ENCODE data around the gene PCNX4.

PCNX4 gene

DNA sequence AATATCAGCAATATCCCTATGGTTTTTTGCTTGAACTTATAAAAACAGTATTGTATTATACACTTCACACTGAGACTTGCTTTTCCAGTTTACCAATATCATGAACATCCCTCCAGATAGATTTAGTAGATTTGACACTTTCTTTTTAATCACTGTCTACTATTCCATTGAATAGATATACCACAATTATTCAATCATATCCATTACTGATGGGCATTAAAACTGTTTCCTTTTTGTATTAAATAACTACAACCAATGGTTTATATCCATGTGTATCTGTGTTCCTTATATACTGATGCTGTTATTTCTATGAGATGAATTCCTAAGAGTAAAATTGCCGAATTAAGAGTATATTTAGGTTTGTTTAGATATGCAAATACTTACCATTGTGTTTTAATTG lies 86.4 kb downstream of the PCNX4 start:
- DNase-seq: no peak

DNA sequence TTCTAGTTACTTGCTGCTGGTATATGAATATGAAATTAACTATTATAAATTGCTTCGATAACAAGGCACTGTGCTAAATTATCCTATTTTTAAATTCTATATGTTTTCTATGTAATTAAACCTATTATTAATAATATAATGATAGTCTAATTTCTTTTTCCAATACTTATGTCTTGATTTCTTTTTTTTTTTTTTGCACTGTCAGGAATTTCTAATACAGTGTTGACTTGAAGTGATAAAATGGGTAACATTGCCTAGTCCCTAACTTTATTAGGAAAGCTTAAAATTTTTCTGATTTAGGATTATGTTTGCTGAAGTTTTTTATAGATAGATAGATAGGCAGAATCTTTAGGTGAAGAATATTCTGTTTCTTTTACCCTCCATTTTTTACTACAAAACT lies 87.1 kb downstream of the PCNX4 start:
- DNase-seq: no peak

DNA sequence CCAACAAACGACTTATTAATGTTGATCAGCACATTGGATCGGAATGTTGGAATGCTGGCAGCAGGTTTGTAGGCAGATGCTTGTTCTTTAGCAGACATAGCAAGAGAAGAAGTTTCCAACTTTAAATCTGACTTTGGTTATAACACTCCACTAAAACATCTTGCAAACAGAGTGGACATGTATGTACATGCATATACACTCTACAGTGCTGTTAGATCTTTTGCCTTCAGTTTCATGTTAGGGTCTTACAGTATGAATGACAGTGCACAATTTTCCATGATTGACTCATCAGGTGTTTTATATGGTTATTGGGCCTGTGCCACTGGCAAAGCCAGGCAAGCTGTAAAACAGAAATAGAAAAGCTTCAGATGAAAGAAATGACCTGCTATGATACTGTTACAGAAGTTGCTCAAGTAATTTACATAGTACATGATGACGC lies 87.7 kb downstream of the PCNX4 start:
- DNase-seq: peak; percentile 58

GRCh38 chr14:60183138-60183537 lies 91.4 kb downstream of the PCNX4 start:
- no peak for DNase-seq

GRCh38 chr14:60183741-60184140 lies 92.0 kb downstream of the PCNX4 start:
- peak; percentile 10 for DNase-seq

GRCh38 chr14:60184146-60184904 lies 92.6 kb downstream of the PCNX4 start:
- peak; percentile 66 for DNase-seq

- DNase-seq: no peak
Measured at GRCh38 chr14:60184905-60185555, 93.3 kb downstream of the PCNX4 start.

DNA sequence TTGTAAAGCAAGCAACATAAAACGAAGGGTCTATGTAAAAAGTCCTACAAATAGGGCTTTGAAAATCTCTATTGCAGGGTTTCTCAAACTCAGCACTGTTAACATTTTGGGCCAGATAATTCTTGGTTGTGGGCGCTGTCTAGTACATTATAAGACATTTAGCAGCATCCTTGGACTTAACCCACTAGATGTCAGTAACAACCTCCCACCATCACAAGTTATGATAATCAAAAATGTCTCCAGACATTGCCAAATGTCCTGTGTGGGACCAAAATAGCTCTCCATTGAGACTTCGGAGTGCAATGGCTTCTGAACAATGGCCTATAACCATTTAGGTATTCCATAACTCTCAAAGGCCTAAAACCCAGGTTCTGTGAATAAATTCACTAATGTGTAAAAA lies 96.4 kb downstream of the PCNX4 start:
- DNase-seq: no peak

DNA sequence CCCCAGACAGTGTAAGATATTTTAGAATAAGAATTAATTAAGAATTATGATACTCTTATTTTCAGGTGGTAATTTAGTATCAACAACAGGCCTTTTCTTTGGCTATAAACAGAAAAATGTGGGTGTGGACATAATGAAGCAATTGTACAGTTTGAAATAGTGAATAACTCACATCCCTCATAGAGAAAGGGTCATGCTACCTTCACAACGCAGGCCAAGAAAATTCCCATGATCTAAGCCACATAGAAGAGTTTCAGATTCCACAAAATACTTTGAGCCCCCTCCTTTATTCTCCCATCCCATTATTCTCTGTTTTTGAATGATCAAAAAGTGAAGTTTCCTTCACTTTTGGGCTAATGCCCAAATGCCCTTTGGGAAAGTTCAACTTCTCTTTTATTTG lies 97.0 kb downstream of the PCNX4 start:
- DNase-seq: no peak

GRCh38 chr14:60189923-60190840 lies 98.5 kb downstream of the PCNX4 start:
- DNase-seq: no peak

DNA sequence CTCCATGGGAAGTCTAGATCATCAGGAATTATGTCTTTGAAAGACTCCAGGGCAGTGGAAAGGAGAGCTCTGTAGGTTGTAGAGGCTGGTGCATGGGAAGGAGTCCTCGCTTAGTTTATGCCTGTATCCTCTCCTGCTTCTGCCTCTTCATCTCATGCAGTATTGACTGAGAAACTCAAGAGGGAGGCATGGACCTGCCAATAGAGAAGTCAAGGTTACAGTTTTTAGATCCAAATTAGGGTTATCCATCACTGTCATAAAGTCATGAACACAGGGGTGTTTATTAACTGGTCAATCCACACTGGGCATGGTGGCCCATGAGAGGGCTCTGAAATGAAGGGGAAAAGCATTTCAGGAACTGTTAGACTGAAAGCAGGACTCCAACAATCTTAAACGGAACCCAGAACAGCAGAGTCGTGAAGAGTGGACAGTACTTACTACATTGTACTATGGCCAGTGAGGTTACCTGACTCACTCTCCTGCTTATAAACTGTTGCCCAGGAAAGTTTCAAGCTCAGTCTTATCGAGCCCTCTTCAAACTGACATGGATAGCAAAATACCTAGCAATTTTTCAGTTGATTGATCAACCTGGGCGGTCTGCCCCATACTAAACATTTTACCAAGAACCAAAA lies 103.6 kb downstream of the PCNX4 start:
- no peak for DNase-seq

DNA sequence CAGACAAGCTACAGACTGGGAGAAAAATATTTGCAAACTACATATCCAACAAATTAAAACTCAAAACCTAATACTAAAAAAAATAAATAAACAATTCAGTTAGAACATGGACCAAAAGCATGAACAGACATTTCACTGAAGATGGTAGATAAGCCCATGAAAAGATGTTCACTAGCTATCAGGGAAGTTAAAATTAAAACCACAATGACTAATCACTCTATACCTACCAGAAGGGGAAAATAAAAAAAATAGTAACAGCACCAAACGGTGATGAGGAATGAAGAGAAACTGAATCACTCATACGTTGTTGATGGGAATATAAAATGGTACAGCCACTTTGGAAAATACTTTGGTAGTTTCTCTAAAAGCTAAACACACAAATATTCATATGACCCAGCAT lies 104.6 kb downstream of the PCNX4 start:
- DNase-seq: peak; percentile 15

DNA sequence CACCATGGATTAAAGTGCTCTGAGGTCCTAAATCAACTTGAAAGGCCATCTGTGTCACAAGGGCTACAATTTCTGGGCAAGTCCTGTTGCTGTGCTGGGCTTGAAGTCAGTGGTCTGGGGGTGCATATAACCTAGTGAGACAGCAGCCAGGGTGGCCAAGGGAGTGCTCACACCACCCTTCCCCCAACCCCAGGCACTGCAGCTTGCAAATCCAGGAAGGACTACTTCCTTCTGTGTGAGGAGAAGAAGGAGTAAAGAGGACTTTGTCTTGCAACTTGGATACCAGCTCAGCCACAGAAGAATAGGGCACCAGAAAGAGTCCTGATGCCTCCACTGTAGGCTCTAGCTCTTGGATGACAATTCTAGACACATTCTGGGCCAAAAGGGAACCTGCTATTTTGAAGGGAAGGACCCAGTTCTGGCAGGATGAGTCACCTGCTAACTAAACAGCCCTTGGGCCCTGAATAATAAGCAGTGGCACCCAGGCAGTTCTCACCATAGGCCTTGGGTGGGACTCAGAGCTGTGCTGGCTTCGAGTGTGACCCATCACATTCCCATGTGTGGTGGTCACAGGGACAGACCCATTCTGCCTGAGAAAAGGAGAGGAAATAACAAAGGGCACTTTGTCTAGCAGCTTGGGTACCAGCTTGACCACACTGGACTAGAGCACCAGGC lies 106.0 kb downstream of the PCNX4 start:
- DNase-seq: peak; percentile 50

- no peak for DNase-seq
Measured at GRCh38 chr14:60199321-60199720, 107.6 kb downstream of the PCNX4 start.

DNA sequence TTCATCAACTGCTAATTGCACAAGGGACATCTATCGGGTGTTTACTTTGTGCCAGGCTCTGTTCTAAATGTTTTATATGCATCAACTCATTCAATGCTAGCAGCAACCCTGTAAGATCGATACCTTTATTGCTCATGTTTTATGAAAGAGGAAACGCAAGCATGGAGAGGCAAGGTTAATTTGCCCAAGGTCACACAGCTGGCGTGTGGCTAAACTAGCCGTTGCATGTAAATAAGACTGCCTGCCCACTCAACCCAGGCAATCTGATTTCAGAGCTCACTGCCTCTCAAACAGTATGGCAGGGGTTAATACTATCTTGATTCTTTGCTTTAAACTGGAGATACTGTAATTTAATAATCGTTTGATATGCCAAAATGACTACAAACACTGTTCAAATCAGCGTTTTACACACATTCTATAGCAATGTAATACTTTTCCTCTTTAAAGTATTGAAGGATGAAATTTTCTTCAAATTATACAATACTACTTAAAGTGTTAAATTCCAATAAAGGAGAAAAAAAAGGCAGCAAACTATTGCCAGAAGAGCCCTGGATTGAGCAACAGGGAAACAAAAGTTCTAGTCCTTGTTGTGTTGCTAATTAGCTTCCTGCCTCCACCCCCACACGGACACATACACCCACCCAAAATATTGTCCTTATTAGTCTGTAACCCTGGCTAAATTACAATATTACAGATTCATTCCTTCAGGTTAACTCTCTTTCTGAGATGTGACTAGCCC lies 112.5 kb downstream of the PCNX4 start:
- no peak for DNase-seq

GRCh38 chr14:60204843-60205774 lies 113.4 kb downstream of the PCNX4 start:
- DNase-seq: no peak

DNA sequence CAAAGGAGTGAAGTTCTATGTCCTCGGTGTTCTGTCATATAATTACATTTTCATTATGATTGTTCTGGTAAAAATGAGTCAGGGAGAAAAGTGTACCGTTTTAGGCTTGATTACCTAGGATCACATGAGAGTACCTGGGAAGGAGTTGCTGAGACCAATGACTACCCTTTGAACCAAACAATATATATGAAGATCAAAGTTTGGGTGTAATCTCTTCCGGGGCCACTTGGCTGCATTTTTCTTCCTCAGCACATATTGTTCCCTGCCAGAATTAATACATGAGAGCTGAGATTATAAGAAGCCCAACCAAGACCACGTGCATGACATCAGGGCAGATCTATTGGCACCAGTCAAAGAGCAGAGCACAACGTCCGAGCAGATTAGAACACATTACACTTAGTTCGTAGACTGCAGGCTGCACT lies 114.5 kb downstream of the PCNX4 start:
- no peak for DNase-seq

GRCh38 chr14:60206837-60207533 lies 115.3 kb downstream of the PCNX4 start:
- no peak for DNase-seq

GRCh38 chr14:60210703-60211102 lies 119.0 kb downstream of the PCNX4 start:
- DNase-seq: no peak

DNA sequence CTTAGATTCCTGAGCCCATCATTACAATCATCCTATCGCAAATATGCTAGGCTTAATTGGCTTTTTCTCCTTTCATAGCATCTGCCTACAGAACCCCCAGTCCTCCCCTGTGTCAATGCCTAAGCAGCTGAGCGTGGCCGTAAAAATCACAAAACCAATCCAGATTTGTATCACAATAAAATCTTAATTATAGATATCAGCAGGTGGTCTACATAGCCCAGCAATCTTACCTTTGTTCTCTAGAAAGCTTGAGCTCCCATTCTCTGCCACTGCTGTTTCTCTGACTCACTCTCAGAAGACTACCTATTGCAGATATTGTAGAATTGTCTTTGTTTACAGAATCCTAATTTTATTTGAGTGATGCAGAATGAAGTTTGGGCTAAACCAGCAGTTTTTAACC lies 119.4 kb downstream of the PCNX4 start:
- no peak for DNase-seq
